Nephron progenitor cell (in vitro differentiated cells): ENCODE measurements around the gene PCP4L1.

ENCODE experiments used
- DNase-seq: peaks from one replicate; pipeline ENCODE4 v3.0.0; 2021
- H3K27ac Mint-ChIP-seq: 2 replicates; pipeline ENCODE4 v1.8.0; 2021; ENCODE audit warnings: mild to moderate bottlenecking, moderate library complexity, mixed read lengths
- H3K27me3 Mint-ChIP-seq: 2 replicates; pipeline ENCODE4 v1.8.0; 2021; ENCODE audit warnings: mild to moderate bottlenecking, low read depth, mixed read lengths; ENCODE audit not compliant: poor library complexity
- H3K36me3 Mint-ChIP-seq: 2 replicates; pipeline ENCODE4 v1.8.0; 2021; ENCODE audit warnings: low read depth, mixed read lengths
- H3K4me1 Mint-ChIP-seq: 2 replicates; pipeline ENCODE4 v1.8.0; 2021; ENCODE audit warnings: mixed read lengths
- H3K4me3 Mint-ChIP-seq: 2 replicates; pipeline ENCODE4 v1.8.0; 2021; ENCODE audit warnings: mild to moderate bottlenecking, moderate library complexity, mixed read lengths
- H3K9me3 Mint-ChIP-seq: 2 replicates; pipeline ENCODE4 v1.8.0; 2021; ENCODE audit warnings: mild to moderate bottlenecking, moderate library complexity, mixed read lengths
- CTCF ChIP-seq: fragments of 200-600 bp; sonication (generic); IDR thresholded peaks from 2 replicates; pipeline ENCODE4 v1.5.0; 2021; ENCODE audit warnings: antibody characterized with exemption

Gene PCP4L1

GRCh38 chr1:161333166-161333565 is 74.6 kb downstream of the PCP4L1 start:
- Mint-ChIP-seq H3K27me3 (peaks cover 3% of the 10 kb centered on the region), H3K4me1 (no peaks in the 10 kb centered on the region), H3K36me3 (peaks cover 65% of the 10 kb centered on the region), H3K4me3 (no peak overlapping the region), H3K9me3 (no peaks in the 10 kb centered on the region), H3K27ac (no peak overlapping the region)
- no peak for TF ChIP-seq CTCF
- no peak for DNase-seq
